Endothelial cell of umbilical vein (primary cell): ENCODE measurements around the gene KIAA1549. TPM values are rescaled to one million over a fixed set of nuclear protein-coding genes. Genes with fewer than 3 reads are reported as not detected.

Experiments
- BruUV-seq: library from RNA; stranded (reverse); fragments of 400-500 nt; replicated peaks from 2 replicates; lab custom pipeline; 2021; lab: Mats Ljungman, UMichigan
- CTCF ChIA-PET: fragments of 300-600, 350-600 bp; sonication (Branson Sonifier 250); formaldehyde crosslinking; loops from one replicate; lab custom pipeline; 2021; ENCODE audit warnings: antibody characterized with exemption, inconsistent platforms; lab: Charles Lee
- POLR2A ChIA-PET: fragments of 300-600, 350-600 bp; sonication (Branson Sonifier 250); formaldehyde crosslinking; loops from one replicate; lab custom pipeline; 2021; ENCODE audit warnings: antibody characterized with exemption, inconsistent platforms; lab: Charles Lee
- DNase-seq: peaks from one replicate; pipeline ENCODE4 v3.0.0-alpha.2; 2011; ENCODE audit warnings: low read depth, low spot score
- FAIRE-seq: peaks from 2 replicates; lab custom pipeline; 2011; peaks lifted over from hg19 to GRCh38; lab: Jason Lieb, UNC
- H2AFZ ChIP-seq: 2 replicates; pipeline ENCODE4 v1.6.0; 2012; ENCODE audit warnings: low read depth, low read length, control low read depth, inconsistent platforms
- H3K27ac ChIP-seq: 2 replicates; pipeline ENCODE4 v1.5.1; 2011; ENCODE audit warnings: low read depth, mild to moderate bottlenecking, control low read depth, low read length, moderate library complexity; ENCODE audit not compliant: insufficient read depth
- H3K27me3 ChIP-seq, 2 experiments: 2 replicates each; pipeline versions ENCODE4 v1.6.0 to v1.6.1; 2011; ENCODE audit warnings: low read length in 2 of 2, mixed read lengths in 1 of 2; ENCODE audit not compliant: control insufficient read depth in 2 of 2, insufficient read depth in 2 of 2
- H3K36me3 ChIP-seq, 2 experiments: 2 replicates in 1 of 2; 3 replicates in 1 of 2; pipeline ENCODE4 v1.5.1; 2011; ENCODE audit warnings: low read length in 2 of 2, mild to moderate bottlenecking in 1 of 2, moderate library complexity in 1 of 2; ENCODE audit not compliant: control insufficient read depth in 2 of 2, insufficient read depth in 2 of 2; ENCODE audit errors: extremely low read depth in 1 of 2
- H3K4me1 ChIP-seq: 3 replicates; pipeline ENCODE4 v1.5.1; 2011; ENCODE audit warnings: mild to moderate bottlenecking, low read length; ENCODE audit not compliant: control insufficient read depth, insufficient read depth; ENCODE audit errors: extremely low read depth
- H3K4me2 ChIP-seq: 2 replicates; pipeline ENCODE4 v1.6.1; 2011; ENCODE audit warnings: low read length, control low read depth, mixed read lengths; ENCODE audit not compliant: insufficient read depth
- H3K4me3 ChIP-seq, 3 experiments: fragments of 200-600 bp in 1 of 3; sonication (generic), shearing (Covaris generic) in 1 of 3; replicated peaks in 1 of 3; 2 replicates each; pipeline ENCODE4 v1.5.1; 2011 to 2016; ENCODE audit warnings: control low read depth in 3 of 3, low read length in 3 of 3, mild to moderate bottlenecking in 2 of 3, inconsistent platforms in 1 of 3, low read depth in 1 of 3, moderate library complexity in 1 of 3; ENCODE audit not compliant: insufficient read depth in 1 of 3
- H3K79me2 ChIP-seq: 2 replicates; pipeline ENCODE4 v1.6.0; 2012; ENCODE audit warnings: low read length, inconsistent platforms; ENCODE audit not compliant: control insufficient read depth, insufficient read depth
- H3K9ac ChIP-seq: replicated peaks from 2 replicates; pipeline ENCODE3; 2011; ENCODE audit warnings: low read length, control low read depth; ENCODE audit not compliant: insufficient read depth; ENCODE audit errors: extremely low read depth
- H3K9me1 ChIP-seq: replicated peaks from 3 replicates; pipeline ENCODE4 v1.6.0; 2011; ENCODE audit warnings: mild to moderate bottlenecking, low read length; ENCODE audit not compliant: control insufficient read depth, insufficient read depth; ENCODE audit errors: extremely low read depth
- H3K9me3 ChIP-seq: replicated peaks from 2 replicates; pipeline ENCODE4 v1.5.1; 2012; ENCODE audit warnings: low read length, inconsistent platforms; ENCODE audit not compliant: control insufficient read depth, insufficient read depth
- H4K20me1 ChIP-seq: replicated peaks from 2 replicates; pipeline ENCODE3; 2011; ENCODE audit warnings: mild to moderate bottlenecking, low read length; ENCODE audit not compliant: control insufficient read depth, insufficient read depth; ENCODE audit errors: extremely low read depth
- CTCF ChIP-seq, 2 donors: IDR thresholded peaks; 1 replicate in 1 of 2; 2 replicates in 1 of 2; pipeline ENCODE4 v1.5.1; 2011; ENCODE audit warnings: low read length in 2 of 2, mild to moderate bottlenecking in 2 of 2, moderate library complexity in 2 of 2, control low read depth in 1 of 2, inconsistent platforms in 1 of 2, low read depth in 1 of 2; ENCODE audit not compliant: insufficient read depth in 1 of 2; ENCODE audit errors: extremely low read depth in 1 of 2
- EZH2 ChIP-seq: IDR thresholded peaks from 2 replicates; pipeline ENCODE4 v1.6.1; 2012; ENCODE audit warnings: borderline replicate concordance, low read depth, mild to moderate bottlenecking, moderate library complexity, low read length, inconsistent platforms; ENCODE audit not compliant: severe bottlenecking
- FOS ChIP-seq: IDR thresholded peaks from 2 replicates; pipeline ENCODE4 v1.6.1; 2011; ENCODE audit warnings: mild to moderate bottlenecking, low read length, moderate library complexity, borderline replicate concordance; ENCODE audit not compliant: insufficient read depth
- GATA2 ChIP-seq: IDR thresholded peaks from 2 replicates; pipeline ENCODE4 v1.7.0; 2011; ENCODE audit warnings: low read depth, mild to moderate bottlenecking, moderate library complexity, mixed read lengths, low read length; ENCODE audit not compliant: insufficient read length, insufficient read depth
- JUN ChIP-seq: IDR thresholded peaks from 2 replicates; pipeline ENCODE4 v1.6.1; 2011; ENCODE audit warnings: borderline replicate concordance, low read depth; ENCODE audit not compliant: insufficient read length, insufficient read depth
- MAX ChIP-seq: IDR thresholded peaks from 2 replicates; pipeline ENCODE4 v1.6.1; 2011; ENCODE audit not compliant: insufficient read depth, insufficient read length
- MYC ChIP-seq: IDR thresholded peaks from one replicate; pipeline ENCODE4 v1.6.1; 2011; ENCODE audit warnings: mild to moderate bottlenecking, low read depth, low read length
- POLR2A ChIP-seq: IDR thresholded peaks from 2 replicates; pipeline ENCODE4 v1.6.1; 2012; ENCODE audit warnings: low read depth, mild to moderate bottlenecking, control low read depth, low read length
- POLR2AphosphoS5 ChIP-seq: IDR thresholded peaks from 2 replicates; pipeline ENCODE4 v1.6.1; 2012; ENCODE audit warnings: low read depth, mild to moderate bottlenecking, control low read depth, low read length, moderate library complexity; ENCODE audit not compliant: insufficient read depth
- dilution Hi-C: fragments of 300-500 bp; cut with MboI; formaldehyde crosslinking; loops from one replicate; pipeline ENCODE4 v1.15.0; 2019; ENCODE audit warnings: low sequenced_read_pairs; ENCODE audit not compliant: extremely low pct_ligation_motif_present
- intact Hi-C: fragments of 100-400 bp; cut with micrococcal nuclease; formaldehyde crosslinking; loops from one replicate; pipeline ENCODE4 v1.10.0; 2022
- polyA plus RNA-seq, 4 experiments: library from polyadenylated mRNA; depleted of rRNA in 3 of 4; stranded (reverse) in 3 of 4; unstranded in 1 of 4; fragments of >200 nt; gene quantifications; 2 replicates each; pipeline versions ENCODE4 v1.2.1 to v1.2.3, GENCODE V29; 2011 to 2012; ENCODE audit warnings: missing spikeins in 1 of 4
- total RNA-seq: library from RNA; stranded (reverse); gene quantifications from 2 replicates; pipeline ENCODE4 v1.2.3, GENCODE V29; 2021

Gene KIAA1549
- total and polyA plus RNA-seq, 2 donors (not counting 3 experiments of a cell fraction or from before 2014, with no cell fraction given): 4.6 to 10.9 TPM

- Histone ChIP-seq H3K36me3 (peaks cover 0 to 9% of the 10 kb centered on the region in 2 experiments), H3K4me1 (no peaks in the 10 kb centered on the region), H3K79me2 (no peaks in the 10 kb centered on the region), H3K4me3 (no peak overlapping the region), H3K27ac (no peak overlapping the region), H2AFZ (no peak overlapping the region), H3K27me3 (no peaks in the 10 kb centered on the region), H3K9me1 (no peaks in the 10 kb centered on the region), H4K20me1 (no peaks in the 10 kb centered on the region), H3K9me3 (no peaks in the 10 kb centered on the region), H3K4me2 (no peak overlapping the region), H3K9ac (no peak overlapping the region)
- intact Hi-C loops (no loop called here), dilution Hi-C loops (no loop called here)
- no peak for TF ChIP-seq JUN
- TF ChIP-seq FOS: no peak
- TF ChIP-seq MYC: no peak
- TF ChIP-seq GATA2: no peak
- no peak for TF ChIP-seq MAX
- TF ChIP-seq EZH2: no peak
- TF ChIP-seq CTCF (IDR thresholded peaks at IDR 0.05; ENCODE audit: extremely low read depth in 1 of 2, insufficient read depth in 1 of 2, low read depth in 1 of 2, low read length in 2 of 2): no peak
- no peak for TF ChIP-seq POLR2A
- TF ChIP-seq POLR2AphosphoS5: no peak
- no peak for DNase-seq
- POLR2A ChIA-PET: no interaction called here
- BruUV-seq: no TSS peak
- no peak for FAIRE-seq
- CTCF ChIA-PET: interaction anchor here (2.4 kb wide), 1 partner anchor 19 kb away, joined by 6 read pairs; no protein-coding TSS in a partner anchor
These were observed 113.4 kb downstream of the KIAA1549 start for GRCh38 chr7:138867744-138868143.
